IMR-90 (cell line): ENCODE data around the gene CDH23. TPM values are rescaled to one million over a fixed set of nuclear protein-coding genes. Genes with fewer than 3 reads are reported as not detected.

Experiments
- ATAC-seq: fragments of 200-7000 bp; cut with Tn5 transposase; 2 replicates; pipeline ENCODE4 v1.9.1; 2020; ENCODE audit warnings: low read depth, mild to moderate bottlenecking, moderate library complexity
- BruUV-seq: library from RNA; stranded (reverse); fragments of 400-500 nt; replicated peaks from 2 replicates; lab custom pipeline; 2021; lab: Mats Ljungman, UMichigan
- CTCF ChIA-PET: fragments of 300-600 bp; formaldehyde crosslinking; extraction: SDS; loops from one replicate; lab custom pipeline; 2021; ENCODE audit warnings: antibody characterized with exemption; lab: Yijun Ruan, JAX
- POLR2A ChIA-PET: fragments of 300-600 bp; sonication (Branson Sonifier 250); formaldehyde crosslinking; loops from one replicate; lab custom pipeline; 2022; ENCODE audit warnings: antibody characterized with exemption; ENCODE audit not compliant: unreplicated experiment; lab: Charles Lee
- DNase-seq: peaks from one replicate; pipeline ENCODE4 v3.0.0; 2013
- H2AFZ ChIP-seq: replicated peaks from 2 replicates; pipeline ENCODE3; 2013; ENCODE audit warnings: low read length, mild to moderate bottlenecking; ENCODE audit not compliant: poor library complexity
- H2AK5ac ChIP-seq: 2 replicates; pipeline ENCODE4 v1.6.1; 2013; ENCODE audit warnings: low read depth, low read length, inconsistent platforms
- H2AK9ac ChIP-seq: replicated peaks from 2 replicates; pipeline ENCODE3; 2013; ENCODE audit warnings: mild to moderate bottlenecking, low read depth, low read length, moderate library complexity; ENCODE audit not compliant: poor library complexity
- H2BK120ac ChIP-seq: 2 replicates; pipeline ENCODE4 v1.6.1; 2013; ENCODE audit warnings: low read depth, low read length, inconsistent platforms
- H2BK15ac ChIP-seq: 3 replicates; pipeline ENCODE4 v1.6.1; 2013; ENCODE audit warnings: low read depth, low read length, inconsistent platforms
- H2BK20ac ChIP-seq: 2 replicates; pipeline ENCODE4 v1.6.1; 2013; ENCODE audit warnings: low read depth, mild to moderate bottlenecking, inconsistent platforms, low read length, moderate library complexity
- H2BK5ac ChIP-seq: 2 replicates; pipeline ENCODE4 v1.6.1; 2013; ENCODE audit warnings: mild to moderate bottlenecking, low read depth, low read length, inconsistent platforms; ENCODE audit not compliant: poor library complexity, severe bottlenecking
- H3K14ac ChIP-seq: replicated peaks from 2 replicates; pipeline ENCODE4 v1.6.1; 2013; ENCODE audit warnings: low read depth, low read length, inconsistent platforms
- H3K18ac ChIP-seq: 2 replicates; pipeline ENCODE4 v1.6.1; 2013; ENCODE audit warnings: low read depth, low read length, control low read depth
- H3K23ac ChIP-seq: 2 replicates; pipeline ENCODE4 v1.6.1; 2013; ENCODE audit warnings: low read depth, low read length, inconsistent platforms
- H3K27ac ChIP-seq: 2 replicates; pipeline ENCODE4 v1.5.1; 2013; ENCODE audit warnings: mild to moderate bottlenecking, control low read depth, low read length; ENCODE audit not compliant: insufficient read depth
- H3K27me3 ChIP-seq: 2 replicates; pipeline ENCODE4 v1.6.1; 2013; ENCODE audit warnings: low read length; ENCODE audit not compliant: control insufficient read depth, insufficient read depth
- H3K36me3 ChIP-seq: 2 replicates; pipeline ENCODE4 v1.6.1; 2013; ENCODE audit warnings: low read length, mixed read lengths; ENCODE audit not compliant: control insufficient read depth, insufficient read depth
- H3K4ac ChIP-seq: 2 replicates; pipeline ENCODE4 v1.6.1; 2013; ENCODE audit warnings: low read depth, low read length, inconsistent platforms
- H3K4me1 ChIP-seq: 2 replicates; pipeline ENCODE4 v1.6.1; 2013; ENCODE audit warnings: low read length, mixed read lengths; ENCODE audit not compliant: control insufficient read depth, insufficient read depth
- H3K4me2 ChIP-seq: 2 replicates; pipeline ENCODE4 v1.6.1; 2013; ENCODE audit warnings: low read depth, mild to moderate bottlenecking, control low read depth, low read length, moderate library complexity
- H3K4me3 ChIP-seq: 2 replicates; pipeline ENCODE4 v1.5.1; 2013; ENCODE audit warnings: low read depth, mild to moderate bottlenecking, control low read depth, low read length, moderate library complexity; ENCODE audit not compliant: insufficient read depth
- H3K56ac ChIP-seq: 2 replicates; pipeline ENCODE4 v1.6.1; 2013; ENCODE audit warnings: low read length, inconsistent platforms; ENCODE audit not compliant: insufficient read depth; ENCODE audit errors: extremely low read depth
- H3K79me1 ChIP-seq, 2 experiments: 2 replicates each; pipeline ENCODE4 v1.6.1; 2013; ENCODE audit warnings: low read length in 2 of 2, inconsistent platforms in 1 of 2, low read depth in 1 of 2
- H3K9ac ChIP-seq: 2 replicates; pipeline ENCODE4 v1.6.1; 2013; ENCODE audit warnings: low read depth, low read length, control low read depth
- H3K9me1 ChIP-seq: 2 replicates; pipeline ENCODE4 v1.6.1; 2013; ENCODE audit warnings: low read length, inconsistent platforms; ENCODE audit not compliant: insufficient read depth
- H3K9me3 ChIP-seq: 2 replicates; pipeline ENCODE4 v1.6.1; 2013; ENCODE audit warnings: low read length; ENCODE audit not compliant: control insufficient read depth, insufficient read depth
- H4K20me1 ChIP-seq: 2 replicates; pipeline ENCODE4 v1.6.1; 2013; ENCODE audit warnings: low read length, inconsistent platforms; ENCODE audit not compliant: insufficient read depth
- H4K5ac ChIP-seq: 2 replicates; pipeline ENCODE4 v1.6.1; 2013; ENCODE audit warnings: mild to moderate bottlenecking, low read depth, low read length, control low read depth
- H4K8ac ChIP-seq, 2 experiments: 2 replicates each; pipeline ENCODE4 v1.6.1; 2013; ENCODE audit warnings: low read depth in 2 of 2, low read length in 2 of 2, control low read depth in 1 of 2, inconsistent platforms in 1 of 2
- H4K91ac ChIP-seq: 2 replicates; pipeline ENCODE4 v1.6.1; 2013; ENCODE audit warnings: low read depth, low read length, inconsistent platforms; ENCODE audit not compliant: insufficient read depth
- BHLHE40 ChIP-seq: fragments of 150-350 bp; IDR thresholded peaks from 2 replicates; pipeline ENCODE4 v1.6.1; 2016; ENCODE audit warnings: mild to moderate bottlenecking, low read depth, low read length
- CEBPB ChIP-seq: IDR thresholded peaks from 2 replicates; pipeline ENCODE4 v1.6.1; 2012; ENCODE audit warnings: low read depth, low read length, improper control_type of control experiment
- CHD1 ChIP-seq: IDR thresholded peaks from 2 replicates; pipeline ENCODE4 v1.6.1; 2012; ENCODE audit warnings: low read depth, low read length, improper control_type of control experiment
- FOS ChIP-seq: fragments of 150-350 bp; IDR thresholded peaks from 2 replicates; pipeline ENCODE4 v1.6.1; 2016; ENCODE audit warnings: low read depth, low read length
- MAFK ChIP-seq: IDR thresholded peaks from 2 replicates; pipeline ENCODE4 v1.6.1; 2012; ENCODE audit warnings: low read depth, low read length, improper control_type of control experiment
- MAZ ChIP-seq: IDR thresholded peaks from 2 replicates; pipeline ENCODE4 v1.6.1; 2012; ENCODE audit warnings: low read depth, mild to moderate bottlenecking, low read length, improper control_type of control experiment, moderate library complexity, borderline replicate concordance
- MXI1 ChIP-seq: IDR thresholded peaks from 2 replicates; pipeline ENCODE4 v1.6.1; 2012; ENCODE audit warnings: low read depth, mild to moderate bottlenecking, low read length, moderate library complexity, borderline replicate concordance
- NFE2L2 ChIP-seq: fragments of 150-350 bp; IDR thresholded peaks from 2 replicates; pipeline ENCODE4 v1.6.1; 2016; ENCODE audit warnings: low read depth, mild to moderate bottlenecking, low read length
- POLR2A ChIP-seq: IDR thresholded peaks from 2 replicates; pipeline ENCODE4 v1.6.1; 2012; ENCODE audit warnings: mild to moderate bottlenecking, low read depth, low read length
- RAD21 ChIP-seq: IDR thresholded peaks from 2 replicates; pipeline ENCODE4 v1.6.1; 2012; ENCODE audit warnings: low read length, improper control_type of control experiment
- RCOR1 ChIP-seq: IDR thresholded peaks from 2 replicates; pipeline ENCODE4 v1.6.1; 2012; ENCODE audit warnings: mild to moderate bottlenecking, low read length, improper control_type of control experiment; ENCODE audit not compliant: insufficient replicate concordance
- RFX5 ChIP-seq: IDR thresholded peaks from 2 replicates; pipeline ENCODE4 v1.8.0; 2012; ENCODE audit warnings: low read depth, mild to moderate bottlenecking, low read length, moderate library complexity
- SMC3 ChIP-seq: fragments of 150-350 bp; IDR thresholded peaks from 2 replicates; pipeline ENCODE4 v1.6.1; 2016; ENCODE audit warnings: low read depth, mild to moderate bottlenecking, antibody characterized with exemption, low read length, moderate library complexity
- WGBS, 2 experiments: methylation state at CpG; one replicate each; pipeline versions ENCODE4 v1.1.5 to v1.1.7; 2013; ENCODE audit warnings: missing lambda C conversion rate in 2 of 2; ENCODE audit not compliant: insufficient read length in 1 of 2; ENCODE audit errors: extremely low coverage in 2 of 2; 5-methylcytosine and 5-hydroxymethylcytosine counted together
- dilution Hi-C: fragments of 300-500 bp; cut with HindIII; formaldehyde crosslinking; loops from one replicate; pipeline ENCODE4 v1.14.3; 2018; ENCODE audit warnings: low sequenced_read_pairs; ENCODE audit not compliant: unreplicated experiment
- in situ Hi-C: fragments of 300-500 bp; cut with MboI; formaldehyde crosslinking; loops from 3 replicates; pipeline ENCODE4 v1.14.3; 2019; ENCODE audit warnings: low sequenced_read_pairs, inconsistent platforms, mixed read lengths
- intact Hi-C: fragments of 100-400 bp; cut with micrococcal nuclease; formaldehyde crosslinking; loops from 2 replicates; pipeline ENCODE4 v1.10.0; 2022
- polyA plus RNA-seq, 3 experiments: library from polyadenylated mRNA; depleted of rRNA; stranded (reverse); fragments of >200 nt; gene quantifications; 2 replicates each; pipeline ENCODE4 v1.2.3, GENCODE V29; 2012; ENCODE audit warnings: low replicate concordance in 1 of 3
- total RNA-seq: library from RNA; depleted of rRNA; stranded (reverse); fragments of >200 nt; gene quantifications from 2 replicates; pipeline ENCODE4 v1.2.3, GENCODE V29; 2012
- TF ChIP-seq, protein P1 (sequence below): conservative IDR thresholded peaks from 2 replicates; pipeline ENCODE4 v1.5.1; 2012; ENCODE audit warnings: mild to moderate bottlenecking, low read depth, low read length, improper control_type of control experiment
- TF ChIP-seq, protein P2 (sequence below): fragments of 150-350 bp; IDR thresholded peaks from 2 replicates; pipeline ENCODE4 v1.6.1; 2016; ENCODE audit warnings: low read depth, mild to moderate bottlenecking, low read length, moderate library complexity, borderline replicate concordance
- TF ChIP-seq, protein P3 (sequence below): fragments of 150-350 bp; IDR thresholded peaks from 2 replicates; pipeline ENCODE4 v1.6.1; 2017; ENCODE audit warnings: mild to moderate bottlenecking, antibody characterized with exemption, low read length, low read depth

Gene CDH23
- total and polyA plus RNA-seq, 2 of the 4 experiments (the other 2 are of a cell fraction): under 0.01 to 0.03 TPM

DNA sequence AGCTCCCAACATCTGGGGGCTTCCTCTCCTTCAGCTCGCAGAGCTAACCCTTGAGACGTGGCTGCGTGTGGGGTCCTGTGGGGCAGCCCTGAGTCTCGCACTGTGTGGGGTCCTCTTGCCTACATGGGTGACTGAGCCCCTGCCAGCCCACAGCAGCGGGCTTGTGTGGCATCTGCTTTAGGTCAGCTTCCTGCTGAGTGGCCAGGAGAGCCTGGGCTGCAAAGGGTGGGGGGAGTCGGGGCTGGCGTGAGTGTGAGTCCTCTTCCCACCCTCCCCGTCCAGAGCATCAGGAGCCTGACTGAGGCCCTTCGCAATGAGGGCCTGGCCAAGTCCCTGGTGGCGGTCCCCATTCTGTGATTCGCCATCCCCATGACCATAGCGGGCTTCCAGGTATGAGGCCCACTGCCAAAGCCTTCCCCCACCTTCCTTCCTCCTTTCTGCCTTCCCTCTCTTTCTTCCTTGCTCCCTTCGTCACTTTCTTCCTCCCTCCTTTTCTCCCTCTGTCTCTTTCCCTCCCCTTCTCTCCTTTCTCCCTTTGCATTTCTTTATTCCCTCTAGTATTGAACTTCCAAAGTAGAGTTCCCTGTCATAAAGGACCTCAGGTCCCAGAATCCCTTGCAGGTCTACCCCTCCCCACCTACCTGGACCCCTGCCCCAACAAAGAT, 85.2 kb downstream of the CDH23 start:
- H3K18ac ChIP-seq: no peak overlapping the region
- H3K27ac ChIP-seq: no peak overlapping the region
- in situ Hi-C loops: no loop called here
- 50% methylated on average over 2 of the region's 13 CpGs; no CpG with 5 or more reads in 1 of the 2 experiments for WGBS, 2 experiments
- no peak overlapping the region for H2BK5ac ChIP-seq
- no peak overlapping the region for H2AFZ ChIP-seq
- H3K14ac ChIP-seq: no peak overlapping the region
- POLR2A ChIA-PET: no interaction called here
- H3K36me3 ChIP-seq: no peaks in the 10 kb centered on the region
- intact Hi-C loops: no loop called here
- peaks cover 53% of the 10 kb centered on the region for H3K27me3 ChIP-seq
- H2BK120ac ChIP-seq: no peak overlapping the region
- H4K20me1 ChIP-seq: no peaks in the 10 kb centered on the region
- CTCF ChIA-PET: no interaction called here
- H3K23ac ChIP-seq: no peak overlapping the region
- dilution Hi-C loops: no loop called here
- H4K5ac ChIP-seq: no peak overlapping the region
- H4K91ac ChIP-seq: no peak overlapping the region
- no peaks in the 10 kb centered on the region for H3K79me1 ChIP-seq
- no peak overlapping the region for H2AK9ac ChIP-seq
- H3K9me3 ChIP-seq: no peaks in the 10 kb centered on the region
- H2BK15ac ChIP-seq: no peak overlapping the region
- H4K8ac ChIP-seq: no peak overlapping the region
- TF ChIP-seq RFX5 (no peak), FOS (no peak), CHD1 (no peak), BHLHE40 (no peak), RCOR1 (no peak), MAZ (no peak), MAFK (no peak), SMC3 (no peak), NFE2L2 (no peak), POLR2A (no peak), RAD21 (no peak), CEBPB (no peak), MXI1 (no peak)
- TF ChIP-seq, protein P1, sequence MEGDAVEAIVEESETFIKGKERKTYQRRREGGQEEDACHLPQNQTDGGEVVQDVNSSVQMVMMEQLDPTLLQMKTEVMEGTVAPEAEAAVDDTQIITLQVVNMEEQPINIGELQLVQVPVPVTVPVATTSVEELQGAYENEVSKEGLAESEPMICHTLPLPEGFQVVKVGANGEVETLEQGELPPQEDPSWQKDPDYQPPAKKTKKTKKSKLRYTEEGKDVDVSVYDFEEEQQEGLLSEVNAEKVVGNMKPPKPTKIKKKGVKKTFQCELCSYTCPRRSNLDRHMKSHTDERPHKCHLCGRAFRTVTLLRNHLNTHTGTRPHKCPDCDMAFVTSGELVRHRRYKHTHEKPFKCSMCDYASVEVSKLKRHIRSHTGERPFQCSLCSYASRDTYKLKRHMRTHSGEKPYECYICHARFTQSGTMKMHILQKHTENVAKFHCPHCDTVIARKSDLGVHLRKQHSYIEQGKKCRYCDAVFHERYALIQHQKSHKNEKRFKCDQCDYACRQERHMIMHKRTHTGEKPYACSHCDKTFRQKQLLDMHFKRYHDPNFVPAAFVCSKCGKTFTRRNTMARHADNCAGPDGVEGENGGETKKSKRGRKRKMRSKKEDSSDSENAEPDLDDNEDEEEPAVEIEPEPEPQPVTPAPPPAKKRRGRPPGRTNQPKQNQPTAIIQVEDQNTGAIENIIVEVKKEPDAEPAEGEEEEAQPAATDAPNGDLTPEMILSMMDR: no peak
- TF ChIP-seq, protein P2, sequence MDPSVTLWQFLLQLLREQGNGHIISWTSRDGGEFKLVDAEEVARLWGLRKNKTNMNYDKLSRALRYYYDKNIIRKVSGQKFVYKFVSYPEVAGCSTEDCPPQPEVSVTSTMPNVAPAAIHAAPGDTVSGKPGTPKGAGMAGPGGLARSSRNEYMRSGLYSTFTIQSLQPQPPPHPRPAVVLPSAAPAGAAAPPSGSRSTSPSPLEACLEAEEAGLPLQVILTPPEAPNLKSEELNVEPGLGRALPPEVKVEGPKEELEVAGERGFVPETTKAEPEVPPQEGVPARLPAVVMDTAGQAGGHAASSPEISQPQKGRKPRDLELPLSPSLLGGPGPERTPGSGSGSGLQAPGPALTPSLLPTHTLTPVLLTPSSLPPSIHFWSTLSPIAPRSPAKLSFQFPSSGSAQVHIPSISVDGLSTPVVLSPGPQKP: no peak
- TF ChIP-seq, protein P3, sequence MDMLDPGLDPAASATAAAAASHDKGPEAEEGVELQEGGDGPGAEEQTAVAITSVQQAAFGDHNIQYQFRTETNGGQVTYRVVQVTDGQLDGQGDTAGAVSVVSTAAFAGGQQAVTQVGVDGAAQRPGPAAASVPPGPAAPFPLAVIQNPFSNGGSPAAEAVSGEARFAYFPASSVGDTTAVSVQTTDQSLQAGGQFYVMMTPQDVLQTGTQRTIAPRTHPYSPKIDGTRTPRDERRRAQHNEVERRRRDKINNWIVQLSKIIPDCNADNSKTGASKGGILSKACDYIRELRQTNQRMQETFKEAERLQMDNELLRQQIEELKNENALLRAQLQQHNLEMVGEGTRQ: no peak
- no peak overlapping the region for H2BK20ac ChIP-seq
- ATAC-seq (no peak), DNase-seq (no peak)
- H3K4me2 ChIP-seq: no peak overlapping the region
- no peak overlapping the region for H3K4me3 ChIP-seq
- H3K56ac ChIP-seq: no peak overlapping the region
- H2AK5ac ChIP-seq: no peak overlapping the region
- BruUV-seq: no TSS peak
- H3K4me1 ChIP-seq: no peaks in the 10 kb centered on the region
- no peak overlapping the region for H3K9ac ChIP-seq
- no peak overlapping the region for H3K4ac ChIP-seq
- H3K9me1 ChIP-seq: no peaks in the 10 kb centered on the region
